ENCODE data around the gene BORCS6.
A peak's percentile ranks its signal among the peaks of the same experiment; 100 is the strongest.

BORCS6 gene

GRCh38 chr17:8210761-8211458, 20.9 kb upstream of the BORCS6 start:
- DNase-seq (ENCODE audit: low spot score) = no peak

GRCh38 chr17:8209907-8210760, 20.2 kb upstream of the BORCS6 start, which contains the start of gene AURKB:
Gene AURKB (minus strand): TSS chr17:8210575. CDS start chr17:8210224, 351 bp downstream.
- peak; percentile 98 for DNase-seq (ENCODE audit: low spot score)

GRCh38 chr17:8206536-8206935, 16.6 kb upstream of the BORCS6 start:
- DNase-seq (ENCODE audit: low spot score) = no peak

GRCh38 chr17:8204761-8205555, 15.0 kb upstream of the BORCS6 start:
- no peak for DNase-seq (ENCODE audit: low spot score)

- peak; percentile 86 for DNase-seq (ENCODE audit: low spot score)
Observed at GRCh38 chr17:8192070-8192815, 2.3 kb upstream of the BORCS6 start.

GRCh38 chr17:8190506-8190905, 526 bp upstream of the BORCS6 start:
- no peak for DNase-seq (ENCODE audit: low spot score)

- DNase-seq (ENCODE audit: low spot score) = no peak
Observed at GRCh38 chr17:8189041-8189710, 804 bp downstream of the BORCS6 start.

GRCh38 chr17:8188263-8188839, 1.6 kb downstream of the BORCS6 start:
- DNase-seq (ENCODE audit: low spot score) = no peak

GRCh38 chr17:8187517-8188262, 2.3 kb downstream of the BORCS6 start:
- DNase-seq (ENCODE audit: low spot score) = peak; percentile 93

GRCh38 chr17:8186787-8187516, 3.0 kb downstream of the BORCS6 start:
- peak; percentile 74 for DNase-seq (ENCODE audit: low spot score)

- DNase-seq (ENCODE audit: low spot score) = no peak
Observed at GRCh38 chr17:8186446-8186786, 3.6 kb downstream of the BORCS6 start.

- no peak for DNase-seq (ENCODE audit: low spot score)
Observed at GRCh38 chr17:8185582-8186445, 4.2 kb downstream of the BORCS6 start.

- no peak for DNase-seq (ENCODE audit: low spot score)
Observed at GRCh38 chr17:8176998-8177731, 12.8 kb downstream of the BORCS6 start.

GRCh38 chr17:8176197-8176940, 13.6 kb downstream of the BORCS6 start, which contains the start of gene TMEM107:
Gene TMEM107 (minus strand): TSS chr17:8176380. CDS start chr17:8176286, 94 bp downstream.
- peak; percentile 83 for DNase-seq (ENCODE audit: low spot score)

- no peak for DNase-seq (ENCODE audit: low spot score)
Observed at GRCh38 chr17:8175795-8176196, 14.2 kb downstream of the BORCS6 start.

- DNase-seq (ENCODE audit: low spot score) = no peak
Observed at GRCh38 chr17:8173871-8174322, 16.1 kb downstream of the BORCS6 start.

Measured in hepatic stellate cell (primary cell).